Measurements from ENCODE around the gene MAP2K5. TPM values are rescaled to one million over a fixed set of nuclear protein-coding genes. Genes with fewer than 3 reads are reported as not detected.
"Not testable (repeated sequence)": the region's sequence is repeated elsewhere in the genome, so short reads cannot be mapped to it uniquely, and the experiment has no call there.

Gene MAP2K5
- total and polyA plus RNA-seq, 8 donors: 13.5 to 25.0 (median 20.8) TPM

DNA sequence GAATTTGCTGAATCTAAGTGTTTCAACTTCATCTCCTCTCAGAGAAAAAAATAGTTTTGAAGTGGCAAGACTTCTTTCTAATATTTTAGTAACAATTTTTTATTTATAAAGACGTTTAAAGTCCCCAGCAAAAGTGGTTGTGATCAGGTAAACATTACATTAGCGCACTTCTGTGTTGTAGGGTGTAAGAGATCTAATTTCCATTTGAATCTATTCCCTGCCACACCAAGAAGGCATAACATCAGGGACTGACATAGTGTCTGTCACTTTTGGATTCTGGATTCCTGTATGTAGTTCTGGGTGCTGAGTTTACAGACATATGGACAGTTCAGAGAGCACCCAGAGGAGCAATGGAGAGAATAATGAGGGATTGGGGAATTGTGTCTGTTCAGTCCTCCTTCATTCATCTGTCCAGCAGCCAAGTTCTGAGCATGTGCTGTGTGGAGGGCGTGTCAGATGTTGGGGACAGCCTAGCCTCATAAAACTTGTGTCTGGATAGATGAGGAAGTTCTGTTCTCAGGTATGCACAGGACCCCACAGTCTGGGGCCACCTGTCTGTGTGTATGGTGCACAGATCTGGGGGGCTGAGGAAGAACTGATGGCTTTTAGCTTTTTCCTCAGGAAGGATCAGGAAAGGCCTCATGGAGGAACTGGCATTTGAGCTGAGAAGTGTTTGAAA, 65.6 kb downstream of the MAP2K5 start:
- Histone ChIP-seq H3K36me3 (no peaks in the 10 kb centered on the region), H3K4me3 (no peak overlapping the region), H3K4me1 (no peaks in the 10 kb centered on the region), H3K27me3 (no peaks in the 10 kb centered on the region), H3K27ac (no peak overlapping the region), H3K9me3 (no peaks in the 10 kb centered on the region)
- no peak for DNase-seq
- intact Hi-C loops (cut with DNase I): no loop called here
- TF ChIP-seq, protein P1, sequence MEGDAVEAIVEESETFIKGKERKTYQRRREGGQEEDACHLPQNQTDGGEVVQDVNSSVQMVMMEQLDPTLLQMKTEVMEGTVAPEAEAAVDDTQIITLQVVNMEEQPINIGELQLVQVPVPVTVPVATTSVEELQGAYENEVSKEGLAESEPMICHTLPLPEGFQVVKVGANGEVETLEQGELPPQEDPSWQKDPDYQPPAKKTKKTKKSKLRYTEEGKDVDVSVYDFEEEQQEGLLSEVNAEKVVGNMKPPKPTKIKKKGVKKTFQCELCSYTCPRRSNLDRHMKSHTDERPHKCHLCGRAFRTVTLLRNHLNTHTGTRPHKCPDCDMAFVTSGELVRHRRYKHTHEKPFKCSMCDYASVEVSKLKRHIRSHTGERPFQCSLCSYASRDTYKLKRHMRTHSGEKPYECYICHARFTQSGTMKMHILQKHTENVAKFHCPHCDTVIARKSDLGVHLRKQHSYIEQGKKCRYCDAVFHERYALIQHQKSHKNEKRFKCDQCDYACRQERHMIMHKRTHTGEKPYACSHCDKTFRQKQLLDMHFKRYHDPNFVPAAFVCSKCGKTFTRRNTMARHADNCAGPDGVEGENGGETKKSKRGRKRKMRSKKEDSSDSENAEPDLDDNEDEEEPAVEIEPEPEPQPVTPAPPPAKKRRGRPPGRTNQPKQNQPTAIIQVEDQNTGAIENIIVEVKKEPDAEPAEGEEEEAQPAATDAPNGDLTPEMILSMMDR (IDR thresholded peaks at IDR 0.05): no peak
- ATAC-seq: no peak

DNA sequence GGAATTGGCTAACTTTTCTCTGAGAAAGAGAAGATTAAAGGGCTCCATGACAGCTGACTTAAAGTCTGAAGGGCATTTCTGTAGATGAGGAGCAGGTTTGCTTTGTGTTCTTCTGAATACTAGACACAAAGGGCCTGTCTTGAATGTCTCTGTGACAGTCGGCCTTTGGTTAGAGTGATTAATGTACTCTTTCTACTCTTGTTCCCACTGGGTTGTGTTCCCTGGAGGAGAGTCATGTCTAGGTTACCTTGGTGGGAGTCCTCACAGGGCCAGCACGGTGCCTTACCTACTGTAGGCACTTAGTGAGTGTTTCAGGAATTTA, 66.1 kb downstream of the MAP2K5 start:
- Histone ChIP-seq H3K9me3 (no peaks in the 10 kb centered on the region), H3K4me1 (no peaks in the 10 kb centered on the region), H3K27me3 (no peaks in the 10 kb centered on the region), H3K4me3 (no peak overlapping the region), H3K27ac (no peak overlapping the region), H3K36me3 (no peaks in the 10 kb centered on the region)
- DNase-seq (no peak), ATAC-seq (no peak)
- intact Hi-C loops (cut with DNase I): no loop called here
- TF ChIP-seq, protein P1 (IDR thresholded peaks at IDR 0.05): no peak

DNA sequence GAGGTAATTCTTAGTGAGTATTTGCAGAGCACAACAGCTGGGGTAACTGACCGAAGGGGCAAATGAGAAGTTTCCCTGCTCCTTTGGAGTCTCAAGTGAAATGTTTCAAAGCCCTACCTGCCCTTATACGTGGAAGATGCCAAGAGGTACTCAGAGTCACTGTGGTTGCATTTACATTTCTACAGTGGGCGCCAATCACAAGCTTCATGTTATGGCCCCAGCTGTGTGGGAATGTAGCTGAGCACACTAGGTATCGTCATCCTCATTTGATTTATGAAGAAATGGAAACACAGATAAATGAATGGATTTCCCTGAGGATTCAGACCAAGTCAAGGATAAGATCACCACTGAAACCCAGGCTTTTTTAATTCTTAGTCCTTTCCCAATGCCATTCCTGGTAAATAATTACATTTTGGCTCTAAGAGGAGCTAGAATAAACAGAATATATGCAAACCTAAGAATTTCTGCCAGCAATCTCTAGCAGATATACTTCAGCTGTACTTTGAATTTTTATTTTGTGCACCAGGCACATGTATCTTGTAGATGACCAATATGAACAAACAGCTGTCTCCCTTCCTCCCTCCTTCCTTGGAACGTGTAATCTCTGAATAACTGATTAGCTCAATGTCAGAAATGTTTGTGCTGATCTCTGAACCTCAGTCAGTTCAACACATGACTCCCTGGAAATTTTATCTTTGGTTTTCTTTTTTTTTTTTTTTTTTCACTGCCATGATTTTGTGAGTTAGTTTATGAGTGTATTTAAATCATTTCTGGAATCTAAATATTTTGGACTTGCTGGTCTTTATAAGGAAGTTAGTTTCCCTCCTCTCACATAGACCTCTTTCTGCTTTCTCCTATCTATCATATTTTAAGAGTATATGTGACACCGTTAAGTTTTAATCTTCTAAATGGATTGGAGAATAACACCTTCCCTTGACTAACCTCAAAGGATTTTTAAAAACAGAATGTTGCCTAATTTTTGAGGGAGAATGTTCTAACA, 69.2 kb downstream of the MAP2K5 start:
- TF ChIP-seq, protein P1 (IDR thresholded peaks at IDR 0.05): no peak
- H3K4me1 ChIP-seq: no peaks in the 10 kb centered on the region
- H3K27me3 ChIP-seq: no peaks in the 10 kb centered on the region
- intact Hi-C loops (cut with DNase I): no loop called here
- ATAC-seq: no peak
- no peak overlapping the region for H3K4me3 ChIP-seq
- peak in 2 of 4 donors; percentile 59 to 84 for DNase-seq
- no peaks in the 10 kb centered on the region for H3K36me3 ChIP-seq
- H3K27ac ChIP-seq: no peak overlapping the region
- H3K9me3 ChIP-seq: no peaks in the 10 kb centered on the region

DNA sequence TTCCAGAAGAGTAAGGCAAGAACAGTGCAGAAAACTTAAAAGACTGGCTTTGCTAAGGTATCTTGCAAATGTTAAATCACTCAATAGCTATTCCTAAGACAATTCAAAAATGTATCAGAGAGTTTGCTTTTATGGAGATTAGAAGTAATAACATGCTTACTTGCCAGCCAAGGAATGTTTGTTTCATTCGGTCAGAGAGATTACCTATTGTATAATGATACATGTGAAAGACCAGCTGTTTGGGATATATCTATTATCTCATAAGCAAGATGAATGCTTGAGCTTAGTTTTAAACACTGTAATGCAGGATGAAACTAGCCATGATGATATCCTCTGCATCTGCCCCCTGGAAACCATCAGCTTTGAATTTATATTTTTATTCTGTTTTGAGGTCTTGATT, 70.7 kb downstream of the MAP2K5 start:
- Histone ChIP-seq H3K4me1 (no peaks in the 10 kb centered on the region), H3K27ac (no peak overlapping the region), H3K27me3 (no peaks in the 10 kb centered on the region), H3K36me3 (peaks cover 0 to 7% of the 10 kb centered on the region in 2 donors), H3K4me3 (no peak overlapping the region), H3K9me3 (no peaks in the 10 kb centered on the region)
- TF ChIP-seq, protein P1 (IDR thresholded peaks at IDR 0.05): no peak
- intact Hi-C loops (cut with DNase I): no loop called here
- no peak for DNase-seq
- ATAC-seq: no peak

DNA sequence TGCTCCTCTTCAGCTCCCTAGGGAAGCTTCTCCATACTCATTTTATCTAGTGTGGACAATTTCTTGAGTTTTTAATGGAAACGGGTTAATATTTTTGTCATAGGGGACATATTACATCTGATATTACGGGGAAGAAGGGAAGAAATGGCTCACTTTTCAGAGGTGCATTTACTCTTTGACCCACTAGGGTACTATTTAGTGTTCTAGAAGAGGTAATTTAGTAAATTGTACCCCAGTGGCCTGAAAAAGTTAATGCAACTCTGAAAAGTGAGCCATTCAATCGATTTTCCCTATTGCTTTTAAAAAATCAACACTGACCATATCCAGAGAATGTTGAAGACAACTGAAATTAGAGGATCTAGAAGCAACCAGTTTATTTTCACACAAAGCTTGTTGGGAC, 71.2 kb downstream of the MAP2K5 start:
- Histone ChIP-seq H3K27me3 (no peaks in the 10 kb centered on the region), H3K4me3 (no peak overlapping the region), H3K9me3 (no peaks in the 10 kb centered on the region), H3K4me1 (no peaks in the 10 kb centered on the region), H3K27ac (no peak overlapping the region), H3K36me3 (peaks cover 0 to 8% of the 10 kb centered on the region in 2 donors)
- DNase-seq (no peak), ATAC-seq (no peak)
- intact Hi-C loops (cut with DNase I): no loop called here
- TF ChIP-seq, protein P1 (IDR thresholded peaks at IDR 0.05): no peak

DNA sequence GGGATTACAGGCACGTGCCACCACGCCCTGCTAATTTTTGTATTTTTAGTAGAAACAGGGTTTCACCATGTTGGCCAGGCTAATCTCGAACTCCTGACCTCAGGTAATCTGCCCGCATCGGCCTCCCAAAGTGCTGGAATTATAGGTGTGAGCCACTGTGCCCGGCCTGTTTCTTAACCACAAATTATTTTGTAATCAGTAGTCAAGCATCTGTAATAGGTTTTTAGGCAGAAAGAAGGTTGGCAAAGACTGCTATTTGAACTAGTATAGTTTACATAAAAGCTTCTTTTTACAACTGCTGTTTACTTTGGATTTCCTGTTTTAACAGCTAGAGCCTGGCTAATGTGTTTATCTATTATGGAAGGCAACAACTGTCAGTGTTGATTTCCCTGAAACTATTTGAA, 72.6 kb downstream of the MAP2K5 start:
- H3K4me1 ChIP-seq; H3K9me3 ChIP-seq; H3K27ac ChIP-seq; H3K27me3 ChIP-seq; intact Hi-C loops (cut with DNase I); H3K36me3 ChIP-seq; H3K4me3 ChIP-seq: not testable (repeated sequence)
- DNase-seq (peak in 1 of 4 donors; percentile 18), ATAC-seq (peak; percentile 29)

Measured in left lung (tissue), 10 donors.